EH (cell line): Measurements from ENCODE around the gene CCN2.

Experiments used
- DNase-seq: peaks from one replicate; pipeline ENCODE4 v3.0.0-alpha.2; 2015; ENCODE audit warnings: low read depth

Gene CCN2

GRCh38 chr6:131937703-131938631 lies 13.2 kb downstream of the CCN2 start:
- DNase-seq = peak; percentile 93

GRCh38 chr6:131937226-131937625 lies 13.9 kb downstream of the CCN2 start:
- DNase-seq = peak; percentile 47

GRCh38 chr6:131936156-131936555 lies 15.0 kb downstream of the CCN2 start:
- DNase-seq = no peak

GRCh38 chr6:131931063-131931750 lies 20.0 kb downstream of the CCN2 start:
- DNase-seq = peak; percentile 64

- no peak for DNase-seq
Measured at GRCh38 chr6:131929976-131930375, 21.2 kb downstream of the CCN2 start.

- no peak for DNase-seq
Measured at GRCh38 chr6:131929264-131929663, 21.9 kb downstream of the CCN2 start.

GRCh38 chr6:131924881-131925474 lies 26.2 kb downstream of the CCN2 start:
- DNase-seq = peak; percentile 74

GRCh38 chr6:131923356-131923755 lies 27.8 kb downstream of the CCN2 start:
- DNase-seq = peak; percentile 64

- DNase-seq = no peak
Measured at GRCh38 chr6:131920656-131921055, 30.5 kb downstream of the CCN2 start.

GRCh38 chr6:131918650-131919355 lies 32.4 kb downstream of the CCN2 start:
- no peak for DNase-seq

- no peak for DNase-seq
Measured at GRCh38 chr6:131917763-131918649, 33.2 kb downstream of the CCN2 start.

- DNase-seq = peak; percentile 64
Measured at GRCh38 chr6:131917318-131917717, 33.9 kb downstream of the CCN2 start.

GRCh38 chr6:131916847-131917246 lies 34.3 kb downstream of the CCN2 start:
- DNase-seq = peak; percentile 37

- peak; percentile 19 for DNase-seq
Measured at GRCh38 chr6:131916091-131916796, 34.9 kb downstream of the CCN2 start.

- DNase-seq = peak; percentile 82
Measured at GRCh38 chr6:131914967-131915751, 36.0 kb downstream of the CCN2 start.

- peak; percentile 39 for DNase-seq
Measured at GRCh38 chr6:131914234-131914633, 36.9 kb downstream of the CCN2 start.

GRCh38 chr6:131911951-131912350 lies 39.2 kb downstream of the CCN2 start:
- peak; percentile 61 for DNase-seq

GRCh38 chr6:131910956-131911355 lies 40.2 kb downstream of the CCN2 start:
- DNase-seq = no peak

- no peak for DNase-seq
Measured at GRCh38 chr6:131910219-131910589, 41.0 kb downstream of the CCN2 start.
